ENCODE results near the gene DCDC2C.

DCDC2C gene

DNA sequence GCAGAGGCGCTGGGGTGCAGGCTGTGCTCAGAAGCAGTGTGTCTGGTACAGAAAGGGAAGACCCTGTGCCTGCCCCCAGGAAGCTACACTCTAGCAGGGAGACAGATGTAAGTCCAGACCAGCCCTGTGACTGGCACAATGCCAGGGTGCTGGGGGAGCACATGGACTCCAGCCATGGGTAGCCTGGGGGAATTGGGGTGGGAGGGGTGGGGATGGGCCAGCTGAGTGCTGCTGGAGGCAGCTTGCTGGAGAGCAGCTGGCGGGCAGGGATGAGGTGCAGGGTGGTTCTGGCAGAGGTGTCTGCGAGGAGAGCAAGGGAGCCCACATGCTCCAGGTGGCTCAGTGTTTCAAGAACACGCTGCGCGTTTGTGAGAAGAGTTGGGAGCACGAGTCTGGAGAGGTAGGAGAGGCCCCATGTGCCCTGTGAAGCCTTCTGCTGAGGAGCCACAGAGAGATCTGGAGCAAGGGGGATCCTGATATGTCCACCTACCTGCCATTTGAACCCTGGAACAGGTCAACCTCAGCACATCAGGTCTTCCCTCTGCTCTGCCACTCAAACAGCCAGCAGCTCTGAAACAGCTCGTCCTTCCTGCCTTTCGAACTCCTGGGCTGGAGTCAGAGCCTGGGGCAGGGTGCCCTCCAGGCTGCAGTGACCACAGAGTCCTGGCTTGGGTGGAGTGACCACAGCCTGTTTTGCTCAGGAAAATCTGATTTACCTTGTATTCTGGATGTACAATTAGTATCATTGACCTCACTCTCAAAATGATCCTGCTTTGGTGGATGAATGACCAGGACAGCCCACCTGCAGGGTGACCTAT, 30.3 kb upstream of the DCDC2C start:
- no peak for DNase-seq

DNA sequence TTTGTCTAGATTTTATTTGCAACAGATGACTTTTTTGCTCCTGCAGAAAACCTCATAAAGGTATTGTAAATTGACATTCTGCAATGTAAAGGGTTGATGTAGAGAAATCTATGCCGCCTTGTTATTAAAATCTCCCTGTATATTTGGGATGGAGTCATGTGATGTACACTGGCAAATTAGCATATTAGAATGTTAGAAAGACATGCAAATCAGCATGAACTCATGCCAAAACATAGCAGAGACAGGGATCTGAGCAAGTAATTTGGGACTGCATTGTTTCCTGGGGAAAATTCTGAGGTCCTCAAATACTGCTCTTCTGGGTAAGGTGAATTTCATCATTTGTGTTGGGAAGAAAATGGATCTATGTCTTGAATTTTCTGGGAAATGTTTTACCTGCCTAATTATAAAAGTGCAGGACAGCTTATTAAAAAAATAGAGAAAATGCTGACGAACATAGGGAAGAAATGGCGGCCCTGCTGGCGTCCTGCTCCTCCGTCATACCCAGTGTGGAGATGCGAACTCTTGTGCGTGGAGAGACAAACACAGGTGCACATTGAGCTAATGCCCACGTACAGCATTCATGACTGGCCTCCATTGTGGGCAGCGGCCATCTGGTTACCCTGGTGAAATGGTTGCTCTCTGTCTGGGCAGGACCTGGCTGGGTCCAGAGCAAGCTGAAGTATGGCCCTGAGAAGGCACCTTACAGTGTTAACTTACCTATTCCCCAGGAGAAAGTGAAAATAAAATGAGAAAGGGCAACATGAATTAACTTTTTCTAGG, 29.1 kb upstream of the DCDC2C start:
- DNase-seq = no peak

DNA sequence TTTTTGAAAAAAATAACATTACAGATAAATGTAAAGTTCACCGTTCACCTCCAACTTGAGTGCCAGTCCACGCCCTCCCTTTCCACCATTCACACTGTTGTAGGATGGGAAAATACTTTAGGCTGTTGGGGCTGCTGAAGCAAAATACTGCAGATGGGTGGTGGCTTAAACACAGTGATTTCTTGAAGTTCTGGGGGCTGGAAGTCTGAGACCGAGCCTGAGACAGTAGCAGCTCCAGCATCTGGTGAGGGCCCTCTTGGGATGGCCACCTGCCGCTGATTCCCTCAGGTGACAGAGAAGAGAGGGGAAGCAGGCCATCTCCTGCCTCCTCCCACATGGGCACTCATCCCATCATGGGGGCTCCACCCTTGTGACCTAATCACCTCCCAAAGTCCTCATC, 27.7 kb upstream of the DCDC2C start:
- no peak for DNase-seq

DNA sequence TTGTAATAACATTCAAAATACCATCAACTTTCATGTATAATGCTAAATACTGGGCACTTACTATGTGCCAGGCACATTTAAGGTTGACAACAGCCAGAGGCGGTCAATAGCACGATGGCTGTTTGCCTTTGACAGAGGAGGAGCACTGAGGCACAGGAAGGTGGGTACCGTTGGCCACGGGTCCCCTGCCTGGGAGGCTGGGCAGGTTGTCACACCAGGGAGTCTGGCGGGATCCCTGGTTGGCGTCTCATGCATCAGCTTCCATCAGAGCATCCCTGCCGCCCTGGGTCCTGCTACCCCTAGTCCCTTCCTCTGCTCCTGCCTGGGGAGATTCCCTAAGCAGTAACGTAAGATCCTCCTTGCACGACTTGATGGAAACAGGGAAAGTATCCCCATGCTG, 25.9 kb upstream of the DCDC2C start:
- no peak for DNase-seq

DNA sequence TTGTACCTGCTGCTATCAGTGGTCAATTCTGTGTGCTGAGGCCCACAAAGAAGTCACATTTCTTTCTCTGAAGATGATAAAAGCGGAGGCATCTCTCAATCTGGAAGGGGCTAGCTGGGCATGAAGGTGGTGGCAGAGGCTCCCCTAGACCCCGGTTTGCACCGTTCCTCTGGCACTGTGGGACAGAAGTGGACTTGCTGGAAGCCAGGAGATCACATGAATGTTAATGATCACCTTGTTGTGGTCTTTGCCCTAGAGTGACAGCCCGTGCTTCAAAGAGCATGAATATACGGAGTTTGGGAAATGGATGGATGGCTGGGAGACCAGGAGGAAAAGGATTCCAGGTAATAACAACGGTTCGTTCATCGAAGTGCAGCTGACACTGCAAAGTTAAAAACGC, 25.2 kb upstream of the DCDC2C start:
- DNase-seq = no peak

DNA sequence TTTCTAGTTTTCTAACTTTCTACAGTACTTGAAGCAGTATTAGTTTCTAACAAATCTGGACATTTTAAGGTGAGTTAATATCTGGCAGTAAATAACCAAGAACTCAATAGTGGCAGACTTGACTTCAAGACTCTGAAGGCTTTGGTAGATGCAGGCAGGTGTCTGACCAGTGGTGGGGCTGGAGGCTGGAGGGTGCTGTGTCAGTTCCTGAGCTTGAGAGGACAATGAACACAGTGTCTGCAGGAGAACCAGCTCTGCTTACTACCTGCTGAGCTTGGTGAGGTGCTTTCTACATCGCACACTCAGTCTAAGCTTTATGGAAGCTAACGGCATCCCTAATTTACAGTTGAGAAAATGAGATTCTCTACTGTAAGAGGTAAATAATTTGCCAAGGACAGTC, 24.2 kb upstream of the DCDC2C start:
- DNase-seq = no peak

DNA sequence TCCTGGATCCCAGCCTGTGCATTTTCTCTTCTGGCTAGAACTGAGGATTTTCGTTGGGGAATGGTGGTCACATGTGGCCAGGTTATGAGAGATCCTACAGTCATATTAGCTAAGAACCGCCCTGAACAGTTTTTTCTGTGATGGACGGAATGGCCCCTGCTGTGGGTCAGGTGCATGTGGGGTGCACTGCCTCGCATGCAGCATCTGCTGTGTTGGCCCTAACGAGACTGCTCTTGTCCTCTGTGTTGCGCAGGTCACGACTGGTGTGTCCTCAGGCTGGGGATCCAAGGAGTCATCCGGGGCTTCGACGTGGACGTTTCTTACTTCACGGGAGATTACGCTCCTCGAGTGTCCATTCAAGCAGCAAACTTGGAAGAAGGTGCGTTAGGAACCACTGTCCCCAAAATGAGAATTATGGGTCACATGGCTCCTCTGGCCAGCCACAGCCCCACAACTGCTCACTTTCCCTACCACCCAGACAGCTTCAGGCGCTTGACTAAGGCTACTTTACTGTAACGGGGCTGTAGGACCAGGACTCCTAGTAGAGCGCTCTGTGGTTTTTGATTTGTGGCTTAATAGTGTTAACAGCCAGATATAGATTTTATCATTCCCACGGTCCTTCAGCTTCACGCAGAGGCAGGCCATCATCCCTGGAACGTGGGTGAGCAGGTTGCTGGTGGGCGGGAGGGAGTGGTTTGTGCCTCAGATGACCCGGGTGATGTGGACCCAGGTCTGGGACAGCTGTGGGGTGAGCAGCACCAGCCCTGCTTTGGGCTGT, 23.6 kb upstream of the DCDC2C start:
- DNase-seq = no peak

DNA sequence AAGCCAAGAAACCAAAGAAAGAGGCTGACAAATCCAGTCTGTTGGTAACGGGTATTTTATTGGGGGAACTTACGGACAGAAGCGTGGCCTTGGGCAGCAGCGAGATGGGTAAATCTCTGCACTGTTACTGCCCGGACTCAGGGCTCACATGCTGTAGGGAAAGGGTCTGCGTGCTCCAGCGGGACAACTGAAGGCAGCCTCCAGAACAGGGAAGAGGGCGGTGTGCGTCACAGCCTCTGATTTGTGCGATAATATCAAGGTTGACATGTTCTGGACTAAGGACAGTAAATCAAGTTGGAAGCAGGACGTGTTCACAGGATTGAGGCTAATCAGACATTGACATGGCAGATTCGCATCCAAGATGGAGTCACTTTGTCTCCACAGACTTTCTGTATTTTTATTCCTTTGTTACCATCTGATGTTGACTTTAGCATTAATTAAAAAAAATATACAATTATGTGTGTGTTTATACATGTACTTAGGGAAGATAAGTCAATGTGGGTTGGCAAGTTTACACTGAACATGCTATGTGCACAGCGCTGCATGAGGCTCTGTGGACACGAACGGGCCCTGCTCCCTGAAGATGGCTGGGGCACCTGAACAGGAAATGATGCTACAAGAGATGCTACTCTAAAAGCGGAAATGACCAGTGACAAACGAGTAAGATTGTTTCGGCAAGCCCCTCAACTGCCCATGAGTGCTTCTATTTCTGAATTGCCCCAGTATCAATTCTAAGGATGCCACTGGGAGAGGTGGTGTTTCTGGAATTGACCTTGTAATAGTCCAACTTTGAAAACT, 22.6 kb upstream of the DCDC2C start:
- DNase-seq = no peak

DNA sequence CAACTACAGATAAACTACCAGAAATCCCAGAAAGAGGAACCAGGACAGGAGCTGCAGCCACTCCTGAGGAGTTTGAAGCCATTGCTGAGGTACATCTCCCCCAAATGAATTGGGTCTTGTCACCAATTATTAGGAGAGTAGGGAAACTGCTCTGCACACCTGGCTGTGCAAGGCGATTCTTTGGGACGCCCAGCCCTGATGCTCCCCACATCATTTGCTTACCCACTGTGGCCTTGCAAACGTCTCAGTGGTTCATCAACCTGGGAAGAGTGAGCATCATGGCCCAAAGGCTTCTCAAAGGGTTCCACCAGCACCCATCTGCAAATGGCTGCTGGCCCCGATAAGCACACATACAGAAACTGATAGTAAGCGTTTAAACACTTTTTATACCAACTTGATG, 21.8 kb upstream of the DCDC2C start:
- DNase-seq = no peak

DNA sequence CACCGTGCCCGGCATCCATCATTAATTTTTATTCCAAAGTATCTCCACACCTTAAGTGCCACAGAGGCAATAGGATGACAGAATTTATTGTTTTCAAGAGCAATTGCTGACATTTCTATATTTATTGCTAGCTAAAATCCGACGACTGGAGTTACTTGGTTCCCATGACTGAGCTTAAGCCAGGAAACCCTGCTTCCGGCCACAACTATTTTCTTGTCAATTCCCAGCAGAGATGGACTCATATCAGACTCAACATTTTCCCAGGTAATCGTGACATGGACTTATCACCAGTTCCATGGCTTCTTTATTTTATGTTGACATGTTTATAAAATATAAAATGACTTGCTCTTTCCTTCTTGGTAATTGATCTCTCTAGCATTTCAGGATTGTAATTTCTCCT, 20.6 kb upstream of the DCDC2C start:
- no peak for DNase-seq

DNA sequence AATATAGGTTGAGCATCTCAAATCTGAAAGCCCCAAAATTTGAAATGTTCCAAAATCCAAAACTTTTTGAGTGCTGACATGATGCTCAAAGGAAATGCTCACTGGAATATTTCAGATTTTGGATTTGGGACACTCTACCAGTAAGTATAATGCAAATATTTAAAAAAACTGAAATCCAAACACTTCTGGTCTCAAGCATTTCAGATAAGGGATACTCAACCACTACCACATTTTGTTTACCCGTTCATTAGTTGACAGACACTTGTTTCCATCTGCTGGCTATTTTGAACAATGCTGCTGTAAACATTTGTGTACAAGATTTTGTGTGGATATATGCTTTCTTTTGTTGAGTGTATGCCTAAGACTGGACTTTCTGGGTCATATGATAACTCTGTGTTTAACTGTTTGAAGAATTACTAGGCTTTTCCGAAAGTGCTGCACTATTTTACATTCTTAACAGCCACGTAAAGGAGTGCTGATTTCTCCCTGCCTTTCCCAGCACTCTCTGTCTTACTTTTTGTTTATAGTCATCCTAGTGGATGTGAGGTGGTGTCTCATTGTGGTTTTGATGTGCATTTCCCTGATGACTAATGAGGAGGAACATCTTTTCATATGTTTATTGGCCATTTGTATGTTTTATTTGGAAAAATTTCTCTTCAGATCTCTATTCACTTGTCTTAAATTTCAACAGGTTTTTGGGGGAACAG, 19.5 kb upstream of the DCDC2C start:
- DNase-seq = no peak

DNA sequence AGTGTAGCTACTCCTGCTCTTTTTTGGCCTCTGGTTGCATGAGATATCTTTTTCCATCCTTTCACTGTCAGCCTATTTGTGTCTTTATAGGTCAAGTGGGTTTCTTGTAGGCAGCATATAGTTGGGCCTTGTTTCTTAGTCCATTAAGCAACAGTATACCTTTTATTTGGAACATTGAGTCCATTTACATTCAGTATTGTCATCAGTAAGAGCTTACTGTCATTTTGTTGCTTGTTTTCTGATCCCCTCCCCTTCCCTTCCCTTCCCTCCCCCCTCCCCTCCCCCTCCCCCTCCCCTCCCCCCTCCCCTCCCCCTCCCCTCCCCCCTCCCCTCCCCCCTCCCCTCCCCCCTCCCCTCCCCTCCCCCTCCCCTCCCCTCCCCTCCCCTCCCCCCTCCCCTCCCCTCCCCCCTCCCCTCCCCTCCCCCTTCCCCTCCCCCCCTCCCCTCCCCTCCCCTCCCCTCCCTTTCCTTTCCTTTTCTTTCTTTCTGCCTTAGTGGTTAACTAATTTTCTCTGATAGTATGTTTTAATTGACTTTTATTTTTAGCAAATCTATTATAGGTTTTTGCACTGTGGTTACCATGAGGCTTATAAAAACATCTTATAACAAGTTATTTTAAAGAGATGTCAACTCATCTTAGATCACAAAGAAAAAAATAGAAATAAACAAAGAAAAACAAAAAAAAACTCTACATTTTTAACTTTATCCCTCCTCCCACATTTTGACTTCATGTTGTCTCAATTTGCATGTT, 13.2 kb upstream of the DCDC2C start:
- DNase-seq = no peak

DNA sequence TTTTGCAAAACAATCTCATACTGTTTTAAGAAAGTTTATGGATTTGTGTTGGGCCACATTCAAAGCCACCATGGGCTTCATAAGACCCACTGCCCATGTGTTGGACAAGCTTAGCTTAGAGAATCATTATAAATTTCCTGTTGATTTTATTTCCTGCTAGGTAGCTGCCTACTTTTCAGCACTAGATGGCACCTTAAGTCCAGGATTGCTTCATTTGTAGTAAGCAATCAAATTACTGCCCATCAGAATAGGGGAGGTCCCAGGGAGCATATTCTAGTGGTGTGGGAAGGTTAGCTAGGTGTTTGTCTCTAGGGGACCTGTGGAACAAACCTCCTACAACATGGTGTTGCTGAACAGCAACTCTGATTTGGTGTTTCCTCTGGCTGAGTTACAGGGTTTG, 11.0 kb upstream of the DCDC2C start:
- DNase-seq = no peak

DNA sequence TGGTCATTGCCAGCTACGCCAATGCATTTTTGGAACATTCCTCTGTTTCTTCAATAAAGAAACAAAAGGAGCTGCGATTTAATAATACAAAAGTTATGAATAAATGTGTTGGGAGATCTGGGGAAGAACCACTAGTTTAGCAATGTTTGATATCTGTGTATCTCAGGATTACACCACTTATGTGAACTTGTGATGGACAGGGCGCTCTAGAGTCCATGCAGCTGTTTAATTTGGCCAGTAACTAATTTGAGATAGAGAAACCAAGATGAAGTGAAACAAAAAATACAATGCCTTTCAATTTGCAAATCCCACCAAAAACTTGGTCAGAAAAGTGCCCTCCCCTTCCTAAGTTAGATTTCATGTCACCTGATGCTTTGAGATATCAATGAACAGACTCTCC, 6.8 kb upstream of the DCDC2C start:
- DNase-seq = no peak

DNA sequence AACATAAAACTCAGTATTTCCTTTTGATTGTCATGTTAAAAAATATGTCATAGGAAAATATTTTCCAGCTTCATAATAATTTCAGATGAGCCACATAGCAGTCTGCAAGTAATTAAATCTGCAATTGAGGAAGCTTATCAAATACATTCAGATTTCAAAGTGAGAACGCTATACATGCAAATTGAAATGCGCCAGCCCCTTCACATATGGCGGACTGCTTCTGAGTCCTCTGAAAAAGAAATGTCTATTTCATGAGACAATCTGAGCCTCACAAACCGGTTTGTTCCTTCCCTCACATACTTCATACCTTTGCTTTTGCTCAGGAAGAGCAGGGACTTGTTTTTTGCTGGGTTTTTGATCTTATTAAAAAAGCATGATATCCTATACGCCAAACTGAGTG, 2.3 kb upstream of the DCDC2C start:
- no peak for DNase-seq

DNA sequence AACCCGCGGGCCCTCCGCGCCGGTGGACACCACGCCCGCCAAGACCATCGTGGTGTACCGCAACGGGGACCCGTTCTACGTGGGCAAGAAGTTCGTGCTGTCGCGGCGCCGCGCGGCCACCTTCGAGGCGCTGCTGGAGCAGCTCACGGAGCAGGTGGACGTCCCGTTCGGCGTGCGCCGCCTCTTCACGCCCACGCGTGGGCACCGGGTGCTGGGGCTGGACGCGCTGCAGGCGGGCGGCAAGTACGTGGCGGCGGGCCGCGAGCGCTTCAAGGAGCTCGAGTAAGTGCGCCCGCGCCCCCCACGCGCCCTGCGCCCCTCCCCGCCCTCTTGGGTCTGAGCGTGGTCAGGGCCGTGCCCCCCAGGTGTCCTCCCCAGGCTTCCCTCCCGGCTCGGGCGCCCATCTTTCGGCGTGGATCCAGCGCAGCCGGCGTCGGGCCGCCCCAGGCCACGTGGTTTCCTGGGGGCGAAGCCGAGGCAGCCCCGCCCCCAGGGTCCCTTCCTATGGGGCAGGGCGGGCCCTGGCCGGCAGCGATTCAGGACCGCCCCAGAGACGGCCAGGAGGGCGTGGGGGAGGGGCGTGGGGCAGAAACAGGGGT, 481 bp downstream of the DCDC2C start:
- no peak for DNase-seq

DNA sequence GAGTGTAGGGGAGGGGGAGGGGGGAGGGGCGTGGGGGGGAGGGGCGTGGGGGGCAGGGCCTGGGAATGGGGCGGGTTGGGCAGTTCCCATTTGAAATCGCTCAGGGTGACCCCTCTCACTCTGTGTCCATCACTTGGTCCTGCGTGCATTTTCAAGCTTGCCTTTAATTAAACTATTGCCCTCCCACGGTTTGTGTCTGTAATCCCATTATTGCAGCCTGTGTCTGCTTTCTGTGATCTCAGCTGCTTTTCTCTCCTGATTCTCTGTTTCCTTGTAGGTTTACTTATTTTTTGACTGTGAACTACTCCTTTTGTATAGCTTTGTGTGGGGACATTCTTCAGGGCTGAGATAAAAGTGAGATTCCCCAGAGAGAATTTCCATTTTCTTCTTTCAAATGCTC, 1.3 kb downstream of the DCDC2C start:
- DNase-seq = no peak

DNA sequence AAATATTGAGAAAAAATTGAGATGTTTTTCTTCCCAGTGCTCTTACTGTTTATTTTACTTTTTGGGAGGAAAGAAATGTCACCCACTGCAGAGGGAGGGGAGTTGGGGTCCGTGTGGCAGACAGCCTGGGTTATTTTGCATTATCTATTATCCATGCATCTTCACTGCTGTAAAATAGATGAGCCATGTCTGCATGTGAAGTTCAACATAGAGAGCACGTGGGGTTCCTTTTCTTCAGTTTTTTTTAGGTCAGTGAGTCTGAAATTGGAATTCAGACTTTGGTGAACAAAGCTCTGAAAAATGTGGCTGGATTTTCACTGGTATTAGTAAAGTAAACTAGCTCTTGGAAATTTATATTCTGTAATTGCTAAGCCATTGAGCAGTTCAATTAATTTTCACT, 2.4 kb downstream of the DCDC2C start:
- DNase-seq = no peak

DNA sequence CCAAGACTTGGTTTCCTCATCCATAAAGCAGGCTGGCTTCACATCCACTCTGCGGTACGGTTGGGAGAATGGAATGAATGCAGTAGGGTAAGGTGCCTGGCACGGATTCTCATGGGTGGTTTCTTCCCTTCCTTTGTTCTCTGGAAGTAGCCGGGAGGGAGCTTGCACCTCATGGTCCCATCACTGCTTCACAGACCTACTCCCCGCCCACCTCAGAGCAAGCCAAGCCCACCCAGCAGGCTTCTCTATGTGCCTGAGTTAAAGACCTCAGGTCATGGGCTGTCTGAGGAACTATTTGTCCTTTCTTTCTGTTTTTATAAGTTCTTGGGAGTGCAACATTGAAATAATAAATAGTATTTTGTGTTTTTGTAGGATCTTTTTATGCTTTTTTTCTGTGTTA, 3.5 kb downstream of the DCDC2C start:
- DNase-seq = no peak

DNA sequence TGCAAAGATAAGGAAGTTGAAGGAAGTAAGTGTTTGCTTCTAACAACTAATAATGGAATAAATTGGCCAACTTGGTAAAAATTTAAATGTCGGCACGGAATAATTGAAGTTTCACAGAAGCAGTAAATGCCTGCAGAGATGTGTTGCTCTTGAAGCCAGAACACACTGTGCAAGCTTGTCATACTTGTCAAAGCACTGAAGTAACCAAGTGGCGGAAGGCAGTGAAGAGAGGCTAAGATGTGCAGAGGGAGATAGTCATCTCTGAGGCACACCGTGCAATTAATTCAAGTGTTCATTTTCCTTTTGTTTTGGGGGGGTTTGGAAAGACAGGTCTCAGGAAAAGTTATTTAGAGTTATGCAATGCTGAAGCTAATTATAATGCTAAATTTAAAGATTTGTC, 5.2 kb downstream of the DCDC2C start:
- DNase-seq = no peak

All from hypothalamus (tissue), 51 donors.